Right renal pelvis (tissue), 4 donors: ENCODE measurements around the gene RNF10. TPM values are rescaled to one million over a fixed set of nuclear protein-coding genes. Genes with fewer than 3 reads are reported as not detected.
"Not testable (repeated sequence)": the region's sequence is repeated elsewhere in the genome, so short reads cannot be mapped to it uniquely, and the experiment has no call there.

Source experiments
- DNase-seq, 4 donors: peaks; one replicate each; pipeline ENCODE4 v3.0.0-alpha.2; 2013; ENCODE audit warnings: low read depth in 4 of 4, low spot score in 3 of 4, missing footprints in 1 of 4
- polyA plus RNA-seq, 4 donors: library from polyadenylated mRNA; unstranded; fragments of 120-200 nt; gene quantifications; one replicate each; pipeline ENCODE4 v1.2.1, GENCODE V29; 2013; ENCODE audit not compliant: insufficient read length in 4 of 4

Gene RNF10
- polyA plus RNA-seq, 4 donors = 181 to 232 (median 207) TPM

- DNase-seq = not testable (repeated sequence)
Observed at GRCh38 chr12:120602416-120602815, 68.3 kb downstream of the RNF10 start.

DNA sequence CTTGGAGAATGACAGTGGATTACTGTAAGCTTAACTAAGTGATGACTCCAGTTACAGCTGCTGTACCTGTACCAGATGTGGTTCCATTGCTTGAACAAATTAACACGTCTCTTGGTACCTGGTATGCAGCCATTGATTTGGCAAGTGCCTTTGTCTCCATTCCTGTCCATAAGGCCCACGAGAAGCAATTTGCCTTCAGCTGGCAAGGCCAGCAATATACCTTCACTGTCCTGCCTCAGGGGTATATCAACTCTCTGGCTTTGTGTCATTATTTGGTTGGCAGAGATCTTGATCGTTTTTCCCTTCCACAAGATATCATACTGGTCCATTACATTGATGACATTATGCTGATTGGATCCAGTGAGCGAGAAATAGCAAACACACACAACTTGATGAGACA is 76.4 kb downstream of the RNF10 start:
- no peak for DNase-seq

GRCh38 chr12:120611534-120611933 is 77.4 kb downstream of the RNF10 start:
- DNase-seq = not testable (repeated sequence)

GRCh38 chr12:120614848-120615247 is 80.7 kb downstream of the RNF10 start:
- DNase-seq = no peak

- DNase-seq = not testable (repeated sequence)
Observed at GRCh38 chr12:120617193-120617592, 83.0 kb downstream of the RNF10 start.

GRCh38 chr12:120617767-120618166 is 83.6 kb downstream of the RNF10 start:
- not testable (repeated sequence) for DNase-seq

GRCh38 chr12:120618954-120619615 is 84.9 kb downstream of the RNF10 start:
- no peak for DNase-seq

- no peak for DNase-seq
Observed at GRCh38 chr12:120620624-120621023, 86.5 kb downstream of the RNF10 start.

DNA sequence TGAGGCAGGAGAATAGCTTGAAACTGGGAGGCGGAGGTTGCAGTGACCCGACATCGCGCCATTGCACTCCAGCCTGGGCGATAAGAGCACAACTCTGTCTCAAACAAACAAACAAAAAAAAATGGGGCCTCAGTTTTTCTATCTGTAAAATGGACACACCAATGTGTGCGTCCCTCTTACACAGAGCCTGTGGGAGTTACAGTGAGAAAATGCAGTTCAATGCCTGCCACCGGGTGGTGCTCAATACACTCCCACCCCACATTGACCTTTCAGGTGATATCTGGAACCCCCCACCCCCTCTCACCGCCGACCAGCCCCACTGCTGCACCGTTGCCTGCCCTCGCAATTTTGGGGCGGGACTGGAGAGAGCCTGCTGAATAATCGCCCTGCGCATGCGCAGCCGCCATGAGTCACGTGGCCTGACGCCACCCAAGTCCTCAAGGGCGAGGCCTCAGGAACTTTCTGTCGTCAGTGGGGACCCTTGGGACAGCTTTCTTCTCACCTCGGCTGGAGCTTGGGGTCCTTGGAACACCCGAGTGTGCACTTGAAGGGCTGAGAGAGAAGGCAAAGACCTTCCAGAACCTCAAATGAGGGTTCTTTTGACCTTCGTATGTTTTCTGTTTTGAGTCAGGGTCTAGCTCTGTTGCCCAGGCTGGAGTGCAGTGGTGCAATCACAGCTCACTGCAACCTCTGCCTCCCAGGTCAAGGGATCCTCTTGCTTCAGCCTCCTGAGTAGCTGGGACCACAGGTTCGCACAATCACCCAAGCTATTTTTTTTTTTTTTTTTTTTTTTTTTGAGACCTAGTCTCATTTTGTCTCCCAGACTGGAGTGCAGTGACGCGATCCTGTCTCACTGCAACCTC is 91.6 kb downstream of the RNF10 start:
- DNase-seq = no peak

Other genes starting within 250 kb of the RNF10 start
- gene RNU4-2, start 242.5 kb upstream of the RNF10 start, polyA plus RNA-seq = under 1 TPM in 1 of 4 donors, not detected in 3; 0.47 TPM
- gene RNU4-1, start 241.1 kb upstream of the RNF10 start, polyA plus RNA-seq = not detected
- 1 to 10 TPM; 2.7 to 5.7 (median 3.9) TPM for gene SIRT4, start 232.0 kb upstream of the RNF10 start, polyA plus RNA-seq
- under 1 TPM; 0.31 to 0.73 (median 0.42) TPM for gene PLA2G1B, start 206.6 kb upstream of the RNF10 start, polyA plus RNA-seq
- 10 to 100 TPM; 17.7 to 23.8 (median 19.5) TPM for gene MSI1, start 165.2 kb upstream of the RNF10 start, polyA plus RNA-seq
- gene COX6A1, start 96.2 kb upstream of the RNF10 start, polyA plus RNA-seq = 100 to 1,000 TPM; 303 to 369 (median 327) TPM
- gene TRIAP1, start 88.0 kb upstream of the RNF10 start, polyA plus RNA-seq = 10 to 100 TPM; 42.6 to 47.8 (median 46.2) TPM
- gene GATC, start 87.9 kb upstream of the RNF10 start, polyA plus RNA-seq = 10 to 100 TPM; 34.8 to 37.1 (median 35.0) TPM
- 100 to 1,000 TPM; 220 to 249 (median 230) TPM for gene SRSF9, start 64.6 kb upstream of the RNF10 start, polyA plus RNA-seq
- 100 to 1,000 TPM; 492 to 541 (median 519) TPM for gene DYNLL1, start 38.2 kb upstream of the RNF10 start, polyA plus RNA-seq
- 10 to 100 TPM; 62.0 to 73.6 (median 65.7) TPM for gene COQ5, start 5.2 kb upstream of the RNF10 start, polyA plus RNA-seq
- 10 to 100 TPM; 43.1 to 50.8 (median 45.5) TPM for gene POP5, start 47.0 kb downstream of the RNF10 start, polyA plus RNA-seq
- 1 to 10 TPM; 3.6 to 6.9 (median 5.1) TPM for gene CABP1, start 106.3 kb downstream of the RNF10 start, polyA plus RNA-seq
- 100 to 1,000 TPM; 148 to 173 (median 163) TPM for gene MLEC, start 152.8 kb downstream of the RNF10 start, polyA plus RNA-seq
- gene UNC119B, start 176.1 kb downstream of the RNF10 start, polyA plus RNA-seq = 10 to 100 TPM; 70.6 to 79.4 (median 75.8) TPM
- gene ACADS, start 191.5 kb downstream of the RNF10 start, polyA plus RNA-seq = 10 to 100 TPM; 16.5 to 28.6 (median 18.9) TPM